T-cell (primary cell): ENCODE results near the gene ABCA5. TPM values are rescaled to one million over a fixed set of nuclear protein-coding genes. Genes with fewer than 3 reads are reported as not detected.
A peak's percentile ranks its signal among the peaks of the same experiment; 100 is the strongest.
"Not testable (repeated sequence)": the region's sequence is repeated elsewhere in the genome, so short reads cannot be mapped to it uniquely, and the experiment has no call there.

Source experiments
- ATAC-seq, 4 experiments: fragments of 200-7000 bp in 3 of 4; fragments of 150-1000 bp in 1 of 4; cut with Tn5 transposase; replicated peaks in 1 of 4; 1 replicate in 3 of 4; 2 replicates in 1 of 4; pipeline ENCODE4 v1.10.0; 2021; ENCODE audit warnings: moderate library complexity in 3 of 4, mild to moderate bottlenecking in 2 of 4, moderate number of reproducible peaks in 1 of 4
- CTCF ChIA-PET, 2 donors: fragments of 300-600 bp; sonication (Branson Sonifier 250); formaldehyde crosslinking; loops; one replicate each; lab custom pipeline; 2022; ENCODE audit warnings: antibody characterized with exemption in 2 of 2; lab: Charles Lee
- POLR2A ChIA-PET, 2 donors: fragments of 300-600 bp; sonication (Branson Sonifier 250); formaldehyde crosslinking; loops; one replicate each; lab custom pipeline; 2022; ENCODE audit warnings: antibody characterized with exemption in 2 of 2; lab: Charles Lee
- DNase-seq, 35 experiments: peaks; one replicate each; pipeline versions ENCODE4 v3.0.0 to v3.0.0-alpha.2; 2013 to 2023
- H3K27ac ChIP-seq: one replicate; pipeline ENCODE4 v1.5.1; 2013; ENCODE audit warnings: low read length
- H3K27me3 ChIP-seq, 2 experiments: replicated peaks in 1 of 2; 1 replicate in 1 of 2; 2 replicates in 1 of 2; pipeline versions ENCODE4 v1.6.1 to v1.7.0; 2013; ENCODE audit warnings: low read length in 1 of 2, mixed read lengths in 1 of 2; ENCODE audit not compliant: control insufficient read depth in 2 of 2, insufficient read depth in 2 of 2; ENCODE audit errors: extremely low read depth in 1 of 2
- H3K36me3 ChIP-seq, 2 donors: 1 replicate in 1 of 2; 2 replicates in 1 of 2; pipeline versions ENCODE4 v1.6.1 to v1.7.0; 2013; ENCODE audit warnings: low read length in 1 of 2; ENCODE audit not compliant: control insufficient read depth in 2 of 2, insufficient read depth in 1 of 2; ENCODE audit errors: extremely low read depth in 1 of 2
- H3K4me1 ChIP-seq, 2 experiments: 1 replicate in 1 of 2; 2 replicates in 1 of 2; pipeline versions ENCODE4 v1.6.1 to v1.7.0; 2013; ENCODE audit warnings: low read length in 2 of 2, mixed read lengths in 1 of 2; ENCODE audit not compliant: insufficient read depth in 2 of 2, control insufficient read depth in 1 of 2; ENCODE audit errors: extremely low read depth in 1 of 2
- H3K4me3 ChIP-seq, 2 donors: 1 replicate in 1 of 2; 2 replicates in 1 of 2; pipeline versions ENCODE4 v1.5.1 to v1.7.0; 2013; ENCODE audit warnings: mild to moderate bottlenecking in 2 of 2, low read length in 1 of 2, moderate library complexity in 1 of 2; ENCODE audit not compliant: control insufficient read depth in 1 of 2; ENCODE audit errors: extremely low read depth in 1 of 2
- H3K9me3 ChIP-seq: 2 replicates; pipeline ENCODE4 v1.7.0; 2013
- H3K27ac Mint-ChIP-seq, 2 donors: one replicate each; pipeline ENCODE4 v1.8.0; 2020 to 2021; ENCODE audit warnings: mild to moderate bottlenecking in 2 of 2, mixed read lengths in 2 of 2
- H3K27me3 Mint-ChIP-seq, 2 donors: one replicate each; pipeline ENCODE4 v1.8.0; 2021 to 2022; ENCODE audit warnings: mixed read lengths in 2 of 2
- H3K36me3 Mint-ChIP-seq: one replicate; pipeline ENCODE4 v1.8.0; 2021; ENCODE audit warnings: mixed read lengths
- H3K4me1 Mint-ChIP-seq, 3 donors: one replicate each; pipeline ENCODE4 v1.8.0; 2020 to 2022; ENCODE audit warnings: mixed read lengths in 3 of 3, mild to moderate bottlenecking in 1 of 3
- H3K4me3 Mint-ChIP-seq, 3 donors: one replicate each; pipeline ENCODE4 v1.8.0; 2020 to 2022; ENCODE audit warnings: mild to moderate bottlenecking in 3 of 3, mixed read lengths in 3 of 3, moderate library complexity in 3 of 3
- H3K9me3 Mint-ChIP-seq, 3 donors: one replicate each; pipeline ENCODE4 v1.8.0; 2020 to 2022; ENCODE audit warnings: mixed read lengths in 3 of 3
- WGBS: methylation state at CpG from one replicate; pipeline ENCODE4 v1.1.5; 2013; ENCODE audit warnings: missing lambda C conversion rate; ENCODE audit not compliant: insufficient coverage; 5-methylcytosine and 5-hydroxymethylcytosine counted together
- total RNA-seq, 35 experiments: library from RNA in 6 of 35; stranded (reverse) in 6 of 35; fragments of 120-200 nt in 1 of 35; gene quantifications; one replicate each; pipeline versions ENCODE4 v1.2.1 to v1.2.4 and lab custom pipeline; 2013 to 2026

The ABCA5 gene
- total RNA-seq, 5 donors from 2014 or later (not counting 1 experiment from before 2014, with no cell fraction given), result 31.9 to 45.2 (median 42.7) TPM

- H3K9me3 ChIP-seq, H3K4me3 Mint-ChIP-seq, H3K4me3 ChIP-seq, H3K27ac ChIP-seq, ATAC-seq, DNase-seq, H3K4me1 Mint-ChIP-seq, H3K27me3 Mint-ChIP-seq, CTCF ChIA-PET, POLR2A ChIA-PET, H3K4me1 ChIP-seq, H3K27me3 ChIP-seq: not testable (repeated sequence)
- peak overlapping the region in 1 of 2 donors; percentile 41 for H3K27ac Mint-ChIP-seq
- peaks cover under 1 to 14% (median 3%) of the 10 kb centered on the region in 3 donors for H3K9me3 Mint-ChIP-seq
- peaks cover 45% of the 10 kb centered on the region for H3K36me3 Mint-ChIP-seq
- peaks cover 0 to 11% of the 10 kb centered on the region in 2 donors for H3K36me3 ChIP-seq
- WGBS, result no CpG with 5 or more reads among the region's 3 CpGs
Observed at GRCh38 chr17:69298120-69298722, 28.7 kb downstream of the ABCA5 start.

- H3K4me3 Mint-ChIP-seq, result no peak overlapping the region
- Histone ChIP-seq H3K4me3 (no peak overlapping the region), H3K4me1 (no peaks in the 10 kb centered on the region), H3K9me3 (no peaks in the 10 kb centered on the region), H3K27ac (no peak overlapping the region), H3K36me3 (peaks cover 0 to 29% of the 10 kb centered on the region in 2 donors), H3K27me3 (no peaks in the 10 kb centered on the region)
- no peaks in the 10 kb centered on the region for H3K4me1 Mint-ChIP-seq
- ChIA-PET POLR2A (no interaction called here), CTCF (no interaction called here)
- ATAC-seq (no peak), DNase-seq (no peak)
- no CpG with 5 or more reads among the region's 1 CpG for WGBS
- no peaks in the 10 kb centered on the region for H3K27me3 Mint-ChIP-seq
- no peak overlapping the region for H3K27ac Mint-ChIP-seq
- H3K9me3 Mint-ChIP-seq, result no peaks in the 10 kb centered on the region
- peaks cover 57% of the 10 kb centered on the region for H3K36me3 Mint-ChIP-seq
Observed at GRCh38 chr17:69287168-69287567, 39.8 kb downstream of the ABCA5 start.

- CTCF ChIA-PET, result no interaction called here
- no peak overlapping the region for H3K4me3 Mint-ChIP-seq
- no peaks in the 10 kb centered on the region for H3K27me3 Mint-ChIP-seq
- H3K36me3 ChIP-seq, result peaks cover 0 to 30% of the 10 kb centered on the region in 2 donors
- H3K4me3 ChIP-seq, result no peak overlapping the region
- DNase-seq (no peak), ATAC-seq (no peak)
- POLR2A ChIA-PET, result interaction anchor here in 1 of 2 donors (0.6 kb wide), 1 partner anchor 448 kb away, joined by 3 read pairs; no protein-coding TSS in a partner anchor
- no peak overlapping the region for H3K27ac Mint-ChIP-seq
- no peaks in the 10 kb centered on the region for H3K4me1 Mint-ChIP-seq
- peaks cover 56% of the 10 kb centered on the region for H3K36me3 Mint-ChIP-seq
- no peak overlapping the region for H3K27ac ChIP-seq
- no peaks in the 10 kb centered on the region for H3K4me1 ChIP-seq
- no peaks in the 10 kb centered on the region for H3K27me3 ChIP-seq
- H3K9me3 Mint-ChIP-seq, result no peaks in the 10 kb centered on the region
- no peaks in the 10 kb centered on the region for H3K9me3 ChIP-seq
Observed at GRCh38 chr17:69286257-69286656, 40.7 kb downstream of the ABCA5 start.

- 100% methylated on average over 1 of the region's 2 CpGs for WGBS
- Mint-ChIP-seq H3K27me3 (no peaks in the 10 kb centered on the region), H3K9me3 (no peaks in the 10 kb centered on the region), H3K36me3 (peaks cover 59% of the 10 kb centered on the region), H3K4me1 (no peaks in the 10 kb centered on the region), H3K27ac (no peak overlapping the region), H3K4me3 (no peak overlapping the region)
- Histone ChIP-seq H3K27me3 (no peaks in the 10 kb centered on the region), H3K4me3 (no peak overlapping the region), H3K27ac (no peak overlapping the region), H3K4me1 (no peaks in the 10 kb centered on the region), H3K36me3 (peaks cover 0 to 30% of the 10 kb centered on the region in 2 donors), H3K9me3 (no peaks in the 10 kb centered on the region)
- no peak for ATAC-seq
- no peak for DNase-seq
- ChIA-PET CTCF (no interaction called here), POLR2A (interaction anchor here in 1 of 2 donors (0.5 kb wide), 1 partner anchor 1961 kb away, joined by 4 read pairs; no protein-coding TSS in a partner anchor)
Observed at GRCh38 chr17:69284646-69285045, 42.3 kb downstream of the ABCA5 start.

GRCh38 chr17:69282002-69282401 is 44.9 kb downstream of the ABCA5 start:
- peaks cover 60% of the 10 kb centered on the region for H3K36me3 Mint-ChIP-seq
- no peak for ATAC-seq
- H3K27ac ChIP-seq, result no peak overlapping the region
- CTCF ChIA-PET, result no interaction called here
- no peaks in the 10 kb centered on the region for H3K27me3 Mint-ChIP-seq
- WGBS, result 90% methylated on average over 3 of the region's 3 CpGs
- POLR2A ChIA-PET, result no interaction called here
- H3K36me3 ChIP-seq, result peaks cover 0 to 24% of the 10 kb centered on the region in 2 donors
- H3K4me3 Mint-ChIP-seq, result no peak overlapping the region
- H3K4me3 ChIP-seq, result no peak overlapping the region
- no peak overlapping the region for H3K27ac Mint-ChIP-seq
- no peak for DNase-seq
- H3K27me3 ChIP-seq, result no peaks in the 10 kb centered on the region
- H3K9me3 Mint-ChIP-seq, result no peaks in the 10 kb centered on the region
- no peaks in the 10 kb centered on the region for H3K4me1 ChIP-seq
- H3K4me1 Mint-ChIP-seq, result no peaks in the 10 kb centered on the region
- no peaks in the 10 kb centered on the region for H3K9me3 ChIP-seq

GRCh38 chr17:69276279-69276678 is 50.7 kb downstream of the ABCA5 start:
- H3K27me3 Mint-ChIP-seq, H3K4me1 Mint-ChIP-seq, H3K27me3 ChIP-seq, H3K9me3 ChIP-seq, H3K36me3 ChIP-seq, ATAC-seq, H3K4me1 ChIP-seq, POLR2A ChIA-PET, H3K27ac ChIP-seq, H3K4me3 Mint-ChIP-seq, H3K27ac Mint-ChIP-seq, H3K4me3 ChIP-seq, DNase-seq, H3K9me3 Mint-ChIP-seq: not testable (repeated sequence)
- 100% methylated on average over 1 of the region's 4 CpGs for WGBS
- CTCF ChIA-PET, result interaction anchor here in 1 of 2 donors (0.7 kb wide), 1 partner anchor 70 kb away, joined by 4 read pairs; no protein-coding TSS in a partner anchor
- H3K36me3 Mint-ChIP-seq, result peaks cover 40% of the 10 kb centered on the region
